Suppressor macrophage (primary cell): ENCODE data around the gene MELK.
A peak's percentile ranks its signal among the peaks of the same experiment; 100 is the strongest.
"Not testable (repeated sequence)": the region's sequence is repeated elsewhere in the genome, so short reads cannot be mapped to it uniquely, and the experiment has no call there.

ENCODE experiments used
- DNase-seq, 4 experiments: peaks; one replicate each; pipeline ENCODE4 v3.0.0-alpha.2; 2020 to 2022
- total RNA-seq, 17 experiments: gene quantifications; one replicate each; lab custom pipeline; 2026; ENCODE audit warnings: mixed read lengths in 6 of 17, inconsistent platforms in 3 of 17; lab: John Stamatoyannopoulos, UW

The MELK gene
- total RNA-seq: 4.9 to 43.2 (median 30.6) reads per million in 17 experiments

- DNase-seq: peak; percentile 82 to 95 (median 90)
These were observed at the start of gene MELK for GRCh38 chr9:36572515-36573418. Gene MELK (plus strand): TSS chr9:36572895. CDS start chr9:36581682, 8,787 bp downstream.

- no peak for DNase-seq
These were observed 42.5 kb upstream of the MELK start for GRCh38 chr9:36530224-36530623.

GRCh38 chr9:36532353-36532752, 40.3 kb upstream of the MELK start:
- DNase-seq: no peak

DNA sequence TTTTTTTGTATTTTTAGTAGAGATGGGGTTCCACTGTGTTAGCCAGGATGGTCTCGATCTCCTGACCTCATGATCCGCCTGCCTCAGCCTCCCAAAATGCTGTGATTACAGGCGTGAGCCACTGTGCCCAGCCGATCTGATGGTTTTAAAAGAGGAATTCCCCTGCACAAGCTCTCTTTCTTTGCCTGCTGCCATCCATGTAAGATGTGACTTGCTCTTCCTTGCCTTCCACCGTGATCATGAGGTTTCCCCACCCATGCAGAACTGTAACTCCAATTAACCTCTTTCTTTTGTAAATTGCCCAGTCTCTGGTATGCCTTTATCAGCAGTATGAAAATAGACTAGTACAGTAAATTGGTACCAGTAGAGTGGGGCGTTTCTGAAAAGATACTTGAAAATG, 39.0 kb upstream of the MELK start:
- DNase-seq: not testable (repeated sequence)

- DNase-seq: no peak
These were observed 37.6 kb upstream of the MELK start for GRCh38 chr9:36535107-36535506.

- no peak for DNase-seq
These were observed 34.8 kb upstream of the MELK start for GRCh38 chr9:36537861-36538260.

DNA sequence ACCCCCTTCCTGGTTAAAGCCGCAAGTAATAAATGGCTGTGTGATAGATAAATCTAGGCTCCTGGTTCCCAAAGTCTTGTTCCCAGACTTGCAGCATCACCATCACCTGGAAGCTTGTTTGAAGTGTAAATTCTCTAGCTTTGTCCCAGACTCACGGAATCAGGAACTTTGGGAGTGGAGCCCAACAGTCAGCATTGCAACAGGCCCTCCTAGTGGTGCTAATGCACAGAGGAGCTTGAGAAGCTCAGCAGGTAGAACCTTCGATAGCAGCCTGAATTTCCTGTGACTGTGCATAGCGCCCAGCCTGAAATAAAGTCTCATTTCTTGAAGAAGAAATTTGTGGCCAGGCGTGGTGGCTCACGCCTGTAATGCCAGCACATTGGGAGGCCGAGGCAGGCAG, 30.3 kb upstream of the MELK start:
- DNase-seq: no peak

- no peak for DNase-seq
These were observed 28.8 kb upstream of the MELK start for GRCh38 chr9:36543916-36544315.

DNA sequence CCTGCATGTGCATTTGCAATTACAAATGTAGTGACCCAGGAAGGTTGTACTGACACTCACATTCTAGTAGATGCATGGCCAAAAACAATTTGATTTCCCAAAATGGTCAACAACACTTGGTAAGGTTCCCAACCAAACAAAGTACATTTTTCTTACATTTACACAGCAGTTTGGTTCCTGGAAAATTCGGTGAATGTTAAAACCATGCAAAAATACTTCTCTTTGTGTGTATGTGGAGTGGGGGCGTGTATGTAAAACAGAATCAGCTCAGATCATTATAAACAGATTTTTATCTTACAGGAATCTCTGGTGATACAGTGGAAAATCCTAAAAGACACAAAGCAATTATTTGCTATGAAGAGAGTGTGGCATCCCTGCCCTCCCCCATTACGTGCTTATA, 25.1 kb upstream of the MELK start:
- no peak for DNase-seq

DNA sequence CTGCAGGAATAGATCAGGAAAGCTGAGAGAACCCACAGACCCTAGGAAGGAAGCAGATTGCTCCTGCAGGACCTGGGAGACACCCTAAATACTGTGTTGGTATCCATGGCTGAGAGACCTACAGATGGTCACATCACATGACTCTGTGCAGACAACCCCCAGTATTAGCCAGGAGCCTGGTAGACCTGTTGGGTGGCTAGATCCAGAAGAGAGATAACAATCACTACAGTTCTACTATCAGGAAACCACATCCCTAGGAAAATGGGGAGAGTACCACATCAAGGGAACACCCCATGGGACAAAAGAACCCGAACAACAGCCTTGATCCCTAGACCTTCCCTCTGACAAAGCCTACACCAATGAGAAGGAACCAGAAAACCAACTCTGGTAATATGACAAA, 24.2 kb upstream of the MELK start:
- DNase-seq: no peak

GRCh38 chr9:36550135-36550534, 22.6 kb upstream of the MELK start:
- DNase-seq: no peak

DNA sequence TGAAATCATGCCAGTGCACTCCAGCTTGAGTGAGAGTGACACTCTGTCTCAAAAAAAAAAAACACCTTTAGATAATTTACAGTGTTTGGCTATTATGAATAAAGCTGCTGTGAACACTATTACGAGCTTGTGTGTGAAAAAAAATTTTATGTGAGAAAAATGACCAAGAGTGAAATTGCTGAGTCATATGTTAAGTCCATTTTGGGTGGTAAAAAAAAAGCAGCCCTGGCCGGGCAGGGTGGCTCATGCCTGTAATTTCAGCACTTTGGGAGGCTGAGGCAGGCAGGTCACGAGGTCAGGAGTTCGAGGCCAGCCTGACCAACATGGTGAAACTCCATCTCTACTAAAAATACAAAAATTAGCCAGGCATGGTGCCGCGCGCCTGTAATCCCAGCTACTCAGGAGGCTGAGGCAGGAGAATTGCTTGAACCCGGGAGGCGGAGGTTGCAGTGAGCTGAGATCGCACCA, 22.0 kb upstream of the MELK start:
- DNase-seq: not testable (repeated sequence)

DNA sequence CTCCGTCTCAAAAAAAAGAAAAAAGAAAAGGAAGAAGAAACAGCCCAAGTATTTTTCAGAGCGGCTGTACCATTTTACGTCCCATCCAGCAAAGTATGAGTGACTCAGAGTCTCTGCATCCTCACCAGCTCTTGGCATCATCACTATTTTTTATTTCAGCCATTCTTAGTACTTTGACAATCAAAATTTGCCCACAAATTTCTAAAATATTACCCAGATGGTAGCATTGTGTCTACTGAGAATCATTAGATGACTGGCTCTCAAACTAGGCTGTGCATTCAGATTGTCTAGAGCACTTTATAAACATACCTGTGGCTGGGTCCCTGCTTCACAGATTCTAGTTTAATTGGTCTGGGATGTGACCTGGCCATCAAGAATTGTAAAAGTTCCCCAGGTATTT, 21.6 kb upstream of the MELK start:
- no peak for DNase-seq

- peak in 3 of 4 experiments; percentile 23 to 49 (median 42) for DNase-seq
These were observed 20.8 kb upstream of the MELK start for GRCh38 chr9:36551910-36552309.

DNA sequence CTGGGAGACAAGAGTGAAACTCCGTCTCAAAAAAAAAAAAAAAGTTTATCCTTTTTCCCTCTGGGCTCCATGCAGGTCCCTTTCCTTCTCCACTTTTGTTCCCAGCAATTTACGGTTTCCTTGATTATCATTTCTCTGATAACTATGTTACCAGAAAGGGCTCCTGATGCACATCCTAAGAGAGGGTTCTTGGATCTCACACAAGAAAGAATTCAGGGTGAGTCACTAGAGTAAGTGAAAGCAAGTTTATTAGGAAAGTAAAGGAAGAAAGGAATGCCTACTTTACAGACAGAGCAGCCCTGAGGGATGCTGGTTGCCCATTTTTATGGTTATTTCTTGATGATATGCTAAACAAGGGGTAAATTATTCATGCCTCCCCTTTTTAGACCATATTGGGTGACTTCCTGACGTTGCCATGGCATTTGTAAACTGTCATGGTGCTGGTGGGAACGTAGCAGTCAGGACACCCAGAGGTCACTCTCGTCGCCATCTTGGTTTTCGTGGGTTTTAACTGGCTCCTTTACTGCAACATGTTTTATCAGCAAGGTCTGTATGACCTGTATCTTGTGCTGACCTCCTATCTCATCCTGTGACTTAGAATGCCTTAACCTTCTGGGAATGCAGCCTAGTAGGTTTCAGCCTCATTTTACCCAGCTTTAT, 13.5 kb upstream of the MELK start:
- no peak for DNase-seq

DNA sequence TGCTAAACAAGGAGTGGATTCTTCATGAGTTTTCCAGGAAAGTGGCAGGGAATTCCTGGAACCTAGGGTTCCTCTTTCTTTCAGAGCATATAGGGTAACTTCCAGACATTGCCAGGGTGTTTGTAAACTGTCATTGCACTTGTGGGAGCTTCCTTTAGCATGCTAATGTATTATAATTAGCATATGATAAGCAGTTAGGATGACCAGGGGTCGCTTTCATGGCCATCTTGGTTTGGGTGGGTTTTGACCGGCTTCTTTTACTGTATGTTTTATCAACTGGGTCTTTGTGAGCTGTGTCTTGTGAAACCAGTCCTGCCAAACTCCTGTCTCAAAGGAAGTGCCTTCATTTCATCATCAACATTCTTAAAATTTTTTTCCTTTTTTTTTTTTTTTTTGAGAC, 11.9 kb upstream of the MELK start:
- DNase-seq: no peak

DNA sequence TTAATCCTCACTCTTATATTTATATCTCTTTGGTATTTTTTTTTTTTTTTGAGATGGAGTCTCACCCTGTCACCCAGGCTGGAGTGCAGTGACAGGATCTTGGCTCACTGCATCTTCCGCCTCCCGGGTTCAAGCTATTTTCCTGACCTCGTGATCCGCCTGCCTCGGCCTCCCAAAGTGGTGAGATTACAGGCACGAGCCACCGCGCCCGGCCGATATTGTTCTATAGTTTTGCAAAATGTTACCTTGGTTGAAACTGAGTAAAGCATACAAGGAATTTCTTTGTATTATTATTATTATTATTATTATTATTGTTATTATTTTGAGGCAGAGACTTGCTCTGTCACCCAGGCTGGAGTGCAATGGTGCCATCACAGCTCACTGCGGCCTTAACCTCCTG, 9.9 kb upstream of the MELK start:
- DNase-seq: not testable (repeated sequence)

- peak in 3 of 4 experiments; percentile 17 to 31 (median 20) for DNase-seq
These were observed 5.9 kb upstream of the MELK start for GRCh38 chr9:36566813-36567221.

DNA sequence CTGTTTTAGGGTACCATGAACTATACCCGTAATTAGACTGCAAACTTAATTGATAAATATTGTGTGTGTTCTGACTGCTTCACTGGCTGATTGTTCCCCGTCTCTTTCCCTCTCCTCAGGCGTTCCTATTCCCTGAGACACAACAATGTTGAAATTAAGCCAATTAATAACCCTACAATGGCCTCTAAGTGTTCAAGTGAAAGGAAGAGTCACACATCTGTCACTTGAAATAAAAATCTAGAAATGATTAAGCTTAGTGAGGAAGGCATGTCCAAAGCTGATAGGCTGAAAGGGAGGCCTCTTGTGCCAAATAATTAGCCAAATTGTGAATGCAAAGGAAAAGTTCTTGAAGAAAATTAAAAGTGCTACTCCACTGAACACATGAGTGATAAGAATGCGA, 4.0 kb upstream of the MELK start:
- DNase-seq: not testable (repeated sequence)

DNA sequence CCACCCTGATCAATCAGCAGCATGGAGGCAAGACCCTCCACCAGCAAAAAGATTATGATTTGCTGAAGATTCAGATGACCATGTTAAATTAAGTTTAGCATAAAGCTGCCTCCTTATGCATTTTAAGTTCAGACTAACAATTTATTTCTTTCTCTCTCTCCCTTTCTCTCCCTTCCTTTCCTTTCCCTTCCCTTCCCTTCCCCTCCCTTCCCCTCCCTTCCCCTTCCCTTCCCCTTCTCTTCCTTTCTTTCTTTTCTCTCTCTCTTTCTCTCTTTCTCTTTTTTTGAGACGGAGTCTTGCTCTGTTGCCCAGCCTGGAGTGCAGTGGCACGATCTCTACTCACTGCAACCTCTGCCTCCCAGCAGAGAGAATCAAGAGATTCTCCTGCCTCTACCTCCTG, 1.4 kb upstream of the MELK start:
- no peak for DNase-seq

- not testable (repeated sequence) for DNase-seq
These were observed 1.4 kb downstream of the MELK start for GRCh38 chr9:36574045-36574444.

- DNase-seq: no peak
These were observed 2.8 kb downstream of the MELK start for GRCh38 chr9:36575411-36575882.

GRCh38 chr9:36576866-36577265, 4.2 kb downstream of the MELK start:
- no peak for DNase-seq
